Activated CD4-positive, alpha-beta T cell treated with anti-CD3 and anti-CD28 coated beads, Interleukin-2, Interleukin-6, amounts not matched to agents 100 ng/mL and 50 ng/mL, durations not matched to agents 16 hours and 8 hours (primary cell): Measurements from ENCODE around the gene CLDN34.

Experiments
- DNase-seq: peaks from one replicate; pipeline ENCODE4 v3.0.0-alpha.2; 2020

CLDN34 gene

DNA sequence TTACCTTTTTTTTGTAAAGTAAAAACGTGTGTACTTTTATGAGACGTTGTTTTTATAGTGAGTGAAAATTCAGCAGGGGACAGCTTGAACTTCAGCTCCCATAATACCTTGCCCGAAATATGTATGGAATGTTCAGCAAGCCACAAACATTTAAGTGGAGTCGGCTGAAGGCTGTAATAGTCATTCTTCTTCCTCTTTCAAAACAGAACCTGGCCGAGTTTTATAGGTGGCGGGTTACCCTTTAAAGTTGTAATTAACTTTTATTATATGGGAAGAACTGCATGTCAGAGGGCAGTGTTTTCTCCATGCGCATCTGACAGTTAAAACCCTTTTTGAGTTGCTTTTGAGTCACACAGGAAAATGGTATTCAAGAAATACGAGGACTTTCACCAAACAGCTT lies 50.7 kb downstream of the CLDN34 start:
- DNase-seq, result no peak
